GM21423 (cell line): Measurements from ENCODE around the gene DDX50.
A peak's percentile ranks its signal among the peaks of the same experiment; 100 is the strongest.
"Not testable (repeated sequence)": the region's sequence is repeated elsewhere in the genome, so short reads cannot be mapped to it uniquely, and the experiment has no call there.

ENCODE experiments used
- ATAC-seq: cut with Tn5 transposase; IDR thresholded peaks from one replicate; pipeline ENCODE4 v1.9.1; 2021; ENCODE audit warnings: mild to moderate bottlenecking, moderate library complexity; ENCODE audit not compliant: unreplicated experiment

Gene DDX50

GRCh38 chr10:68900427-68901104, 549 bp upstream of the DDX50 start:
- peak; percentile 43 for ATAC-seq

DNA sequence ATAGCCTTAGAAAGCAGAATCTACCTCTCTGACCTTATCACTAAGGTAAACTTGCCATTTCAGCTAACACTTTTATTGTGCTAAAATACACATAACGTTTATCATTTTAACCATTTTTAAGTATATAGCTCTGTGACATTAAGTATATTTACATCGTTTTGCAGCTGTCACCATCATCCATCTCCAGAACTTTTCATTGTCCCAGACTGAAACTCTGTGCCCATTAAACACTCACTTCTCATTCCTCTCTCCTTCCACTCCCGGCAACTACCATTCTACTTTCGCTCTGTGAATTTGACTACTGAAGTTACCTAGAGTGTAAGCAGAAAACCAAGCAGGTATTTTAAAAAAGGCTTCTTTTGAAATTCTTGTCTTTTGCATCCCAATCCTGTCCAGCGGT, 1.3 kb downstream of the DDX50 start:
- ATAC-seq, result no peak

- ATAC-seq, result no peak
These were observed 23.5 kb downstream of the DDX50 start for GRCh38 chr10:68924593-68924992.

DNA sequence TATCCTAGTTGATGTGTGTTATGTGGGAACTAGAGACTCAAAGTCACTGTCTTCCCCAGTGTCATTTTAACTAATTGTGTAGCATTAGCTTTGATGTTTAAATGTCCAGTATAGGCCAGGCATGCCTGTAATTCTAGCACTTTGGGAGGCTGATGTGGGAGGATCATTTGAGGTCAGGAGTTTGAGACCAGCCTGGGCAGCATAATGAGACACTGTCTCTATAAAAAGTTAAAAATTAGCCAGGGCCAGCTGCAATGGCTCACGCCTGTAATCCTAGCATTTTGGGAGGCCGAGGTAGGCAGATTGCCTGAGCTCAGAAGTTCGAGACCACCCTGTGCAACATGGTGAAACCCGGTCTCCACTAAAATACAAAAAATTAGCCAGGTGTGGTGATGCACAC, 24.4 kb downstream of the DDX50 start:
- ATAC-seq, result no peak

DNA sequence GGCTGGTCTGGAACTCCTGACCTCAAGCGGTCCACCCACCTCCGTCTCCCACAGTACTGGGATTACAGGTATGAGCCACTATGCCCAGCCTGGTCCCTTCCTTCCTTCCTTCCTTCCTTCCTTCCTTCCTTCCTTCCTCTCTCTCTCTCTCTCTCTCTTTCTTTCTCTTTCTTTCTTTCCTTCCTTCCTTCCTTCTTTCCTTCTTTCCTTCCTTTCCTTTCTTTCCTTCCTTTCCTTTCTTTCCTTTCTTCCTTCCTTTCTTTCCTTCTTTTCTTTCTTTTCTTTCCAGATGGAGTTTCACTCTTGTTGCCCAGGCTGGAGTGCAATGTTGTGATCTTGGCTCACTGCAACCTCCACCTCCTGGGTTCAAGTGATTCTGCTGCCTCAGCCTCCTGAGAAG, 28.0 kb downstream of the DDX50 start:
- not testable (repeated sequence) for ATAC-seq

- not testable (repeated sequence) for ATAC-seq
These were observed 28.8 kb downstream of the DDX50 start for GRCh38 chr10:68929888-68930287.

DNA sequence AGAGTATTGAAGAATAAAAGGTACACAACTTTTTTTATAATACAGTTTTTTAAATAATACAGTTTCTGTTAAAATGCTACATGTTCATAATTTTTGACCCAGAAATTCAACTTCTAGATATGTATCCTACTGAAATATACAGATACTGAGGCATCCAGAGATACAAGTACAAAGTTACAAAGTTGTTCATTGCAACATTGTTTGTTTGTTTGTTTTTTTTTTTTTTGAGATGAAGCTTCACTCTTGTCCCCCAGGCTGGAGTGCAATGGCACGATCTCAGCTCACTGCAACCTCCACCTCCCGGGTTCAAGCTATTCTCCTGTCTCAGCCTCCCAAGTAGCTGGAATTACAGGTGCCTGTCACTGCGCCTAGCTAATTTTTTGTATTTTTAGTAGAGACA, 31.7 kb downstream of the DDX50 start:
- ATAC-seq, result not testable (repeated sequence)

- no peak for ATAC-seq
These were observed 33.9 kb downstream of the DDX50 start for GRCh38 chr10:68934994-68935393.

DNA sequence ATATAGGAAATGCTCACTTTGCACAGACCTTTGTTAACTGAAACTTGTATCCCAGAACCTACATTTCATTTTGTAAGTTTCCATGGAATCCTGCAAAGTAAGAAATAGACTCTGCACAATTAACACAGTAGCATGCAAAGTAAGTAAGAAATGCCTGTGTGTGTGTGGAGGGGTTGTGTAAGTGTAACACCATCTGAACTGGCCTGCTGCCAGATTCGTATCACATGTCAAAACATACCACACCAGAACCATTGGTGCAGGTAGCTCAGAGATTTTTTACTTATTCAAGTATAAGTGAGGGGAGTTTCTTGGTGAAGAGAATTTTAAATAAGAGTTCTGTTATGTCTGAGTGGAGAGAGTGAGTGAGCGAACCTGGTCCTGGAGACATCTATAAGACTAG, 37.0 kb downstream of the DDX50 start:
- no peak for ATAC-seq

- ATAC-seq, result no peak
These were observed 37.8 kb downstream of the DDX50 start for GRCh38 chr10:68938884-68939283.

- ATAC-seq, result not testable (repeated sequence)
These were observed 39.8 kb downstream of the DDX50 start for GRCh38 chr10:68940917-68941316.

GRCh38 chr10:68950598-68950997, 49.5 kb downstream of the DDX50 start:
- no peak for ATAC-seq

DNA sequence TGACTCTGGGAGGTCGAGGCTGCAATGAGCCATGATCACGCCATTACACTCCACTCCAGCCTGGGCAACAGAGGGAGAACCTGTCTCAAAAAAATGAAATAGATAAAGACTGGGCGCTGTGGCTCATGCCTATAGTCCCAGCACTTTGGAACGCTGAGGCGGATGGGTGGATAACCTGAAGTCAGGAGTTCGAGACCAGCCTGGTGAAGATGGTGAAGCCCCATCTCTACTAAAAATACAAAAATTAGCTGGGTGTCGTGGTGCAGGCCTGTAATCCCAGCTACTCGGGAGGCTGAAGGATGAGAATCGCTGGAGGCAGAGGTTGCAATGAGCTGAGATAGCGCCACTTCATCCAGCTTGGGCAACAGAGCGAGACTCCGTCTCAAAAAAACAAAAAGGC, 53.8 kb downstream of the DDX50 start:
- no peak for ATAC-seq

DNA sequence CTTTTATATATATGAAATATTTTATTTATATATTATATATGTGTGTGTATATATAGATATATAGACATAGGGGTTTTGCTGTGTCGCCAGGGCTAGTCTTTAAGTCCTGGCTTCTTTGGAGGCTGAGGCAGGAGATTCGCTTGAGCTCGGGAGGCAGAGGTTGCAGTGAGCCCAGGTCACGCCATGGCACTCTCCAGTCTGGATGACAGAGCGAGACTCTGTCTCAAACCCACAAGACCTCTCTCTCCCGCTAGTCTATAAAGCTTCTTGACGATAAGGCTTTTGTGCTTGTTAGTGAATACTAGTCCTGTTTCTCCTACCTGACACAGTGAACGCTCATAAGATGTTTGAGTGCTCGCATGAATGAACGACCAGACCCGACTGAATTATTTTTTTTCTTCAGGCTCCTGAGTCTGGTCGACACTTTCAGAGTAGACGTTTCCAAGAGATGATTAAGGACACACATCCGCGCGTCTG, 54.3 kb downstream of the DDX50 start:
- ATAC-seq, result peak; percentile 4

DNA sequence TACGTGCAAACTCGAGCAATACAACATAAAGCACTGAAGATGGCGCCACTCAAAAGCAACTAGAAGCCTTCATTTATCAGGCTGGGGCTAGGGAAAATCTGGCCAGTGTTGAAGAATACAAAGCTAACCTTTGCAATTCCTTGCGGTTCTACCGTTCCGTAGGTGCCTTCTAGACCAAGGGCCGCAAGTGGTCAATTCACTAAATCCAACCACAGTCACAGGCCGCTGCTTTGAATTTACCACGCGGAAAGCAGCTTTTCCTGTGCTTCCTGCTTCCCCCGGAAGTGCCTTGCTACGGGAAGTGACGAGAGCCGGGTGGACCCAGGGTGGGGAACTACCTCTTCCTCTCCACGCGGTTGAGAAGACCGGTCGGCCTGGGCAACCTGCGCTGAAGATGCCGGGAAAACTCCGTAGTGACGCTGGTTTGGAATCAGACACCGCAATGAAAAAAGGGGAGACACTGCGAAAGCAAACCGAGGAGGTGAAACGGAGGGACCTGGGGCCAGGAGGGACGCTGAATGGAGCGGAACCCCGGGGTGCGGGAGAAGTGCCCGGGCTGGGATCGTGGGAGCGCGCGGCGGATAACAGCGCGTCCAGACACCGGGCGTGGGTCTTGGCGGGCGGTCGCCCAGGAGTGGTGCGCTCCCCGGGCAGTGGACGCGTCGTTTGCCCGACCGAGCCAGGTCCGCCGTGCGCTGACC, 54.9 kb downstream of the DDX50 start, which contains the start of gene DDX21:
Gene DDX21 (plus strand): TSS at position 339 of the 701 bp plus-strand sequence. CDS start 56 bp downstream, at position 395.
- ATAC-seq, result peak; percentile 82

- ATAC-seq, result no peak
These were observed 56.1 kb downstream of the DDX50 start for GRCh38 chr10:68957284-68957615.

DNA sequence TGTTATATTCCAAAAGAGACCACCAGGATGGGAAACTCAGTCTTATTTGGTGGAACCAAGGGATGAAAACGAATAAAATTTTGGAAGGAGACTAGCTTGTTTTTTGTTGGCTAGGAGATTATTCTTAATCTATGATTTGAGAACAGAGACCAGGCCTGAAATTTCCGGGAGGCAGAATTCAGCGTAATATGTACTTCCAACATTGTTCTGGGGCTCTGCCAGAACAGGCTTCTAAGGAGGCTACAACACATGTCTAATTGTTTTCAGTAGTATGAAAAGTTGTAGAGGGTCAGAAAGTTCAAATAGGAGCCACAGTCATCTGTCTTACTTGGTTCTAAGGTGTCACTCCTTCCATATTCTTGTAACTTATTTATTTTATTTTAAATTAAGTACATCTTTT, 56.5 kb downstream of the DDX50 start:
- ATAC-seq, result no peak

DNA sequence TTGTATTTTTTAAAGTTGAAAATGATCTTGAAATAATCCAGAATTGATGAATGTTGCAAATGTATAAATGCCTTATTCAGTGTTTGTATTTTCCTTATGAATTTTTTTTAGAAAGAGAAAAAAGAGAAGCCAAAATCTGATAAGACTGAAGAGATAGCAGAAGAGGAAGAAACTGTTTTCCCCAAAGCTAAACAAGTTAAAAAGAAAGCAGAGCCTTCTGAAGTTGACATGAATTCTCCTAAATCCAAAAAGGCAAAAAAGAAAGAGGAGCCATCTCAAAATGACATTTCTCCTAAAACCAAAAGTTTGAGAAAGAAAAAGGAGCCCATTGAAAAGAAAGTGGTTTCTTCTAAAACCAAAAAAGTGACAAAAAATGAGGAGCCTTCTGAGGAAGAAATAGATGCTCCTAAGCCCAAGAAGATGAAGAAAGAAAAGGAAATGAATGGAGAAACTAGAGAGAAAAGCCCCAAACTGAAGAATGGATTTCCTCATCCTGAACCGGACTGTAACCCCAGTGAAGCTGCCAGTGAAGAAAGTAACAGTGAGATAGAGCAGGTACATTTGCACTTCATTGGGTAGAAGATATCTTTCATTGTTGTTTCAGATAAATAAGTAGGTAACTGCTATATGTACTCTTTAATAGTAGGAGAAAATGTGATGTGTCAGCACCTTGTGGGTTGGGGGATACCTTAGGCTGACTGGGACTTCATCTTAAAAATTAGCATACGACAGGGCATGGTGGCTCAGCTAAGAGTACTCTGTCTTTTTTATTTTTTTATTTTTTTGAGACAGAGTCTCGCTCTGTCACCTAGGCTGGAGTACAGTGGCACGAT, 58.8 kb downstream of the DDX50 start:
- no peak for ATAC-seq

GRCh38 chr10:68963151-68963550, 62.0 kb downstream of the DDX50 start:
- ATAC-seq, result no peak

DNA sequence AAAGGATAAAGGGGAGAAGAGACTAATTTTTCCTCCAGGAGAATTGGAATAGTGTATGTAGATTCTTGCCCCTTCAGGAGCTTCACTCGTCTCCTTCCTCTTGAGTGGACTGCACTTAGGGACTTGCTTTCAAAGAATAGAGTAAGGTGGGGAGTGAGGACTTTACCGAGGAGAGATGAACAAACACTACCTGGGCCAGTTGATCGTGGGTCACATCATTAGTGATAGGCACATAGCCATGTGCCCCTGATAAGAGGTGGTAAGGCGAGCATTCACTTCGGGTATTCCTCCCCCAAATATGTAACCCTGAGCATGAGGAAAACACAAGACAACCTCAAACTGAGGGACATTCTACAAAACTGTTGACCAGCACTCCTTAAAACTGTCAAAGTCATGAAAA, 72.9 kb downstream of the DDX50 start:
- ATAC-seq, result no peak

DNA sequence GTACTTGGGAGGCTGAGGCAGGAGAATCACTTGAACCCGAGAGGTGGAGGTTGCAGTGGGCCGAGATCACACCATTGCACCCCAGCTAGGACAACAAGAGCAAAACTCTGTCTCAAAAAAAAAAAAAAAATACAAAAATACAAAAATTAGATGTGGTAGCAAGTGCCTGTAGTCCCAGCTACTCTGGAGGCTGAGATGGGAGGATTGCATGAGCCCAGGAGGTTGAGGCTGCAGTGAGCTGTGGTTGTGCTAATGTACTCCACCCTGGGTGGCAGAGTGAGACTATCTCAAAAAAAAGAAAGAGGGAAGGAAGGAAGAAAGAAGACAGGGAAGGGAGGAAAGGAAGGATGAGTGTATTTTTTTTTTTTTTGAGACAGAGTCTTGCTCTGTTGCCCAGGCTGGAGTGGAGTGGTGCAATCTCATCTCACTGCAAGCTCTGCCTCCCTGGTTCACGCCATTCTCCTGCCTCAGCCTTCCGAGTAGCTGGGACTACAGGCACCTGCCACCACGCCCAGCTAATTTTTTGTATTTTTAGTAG, 74.9 kb downstream of the DDX50 start:
- not testable (repeated sequence) for ATAC-seq
